Retinal pigment epithelial cell (primary cell): ENCODE results near the gene CDC20B.
"Not testable (repeated sequence)": the region's sequence is repeated elsewhere in the genome, so short reads cannot be mapped to it uniquely, and the experiment has no call there.

ENCODE experiments used
- DNase-seq: peaks from one replicate; pipeline ENCODE4 v3.0.0-alpha.2; 2010; ENCODE audit warnings: low read depth
- H3K4me3 ChIP-seq: 2 replicates; pipeline ENCODE4 v1.5.1; 2011; ENCODE audit warnings: mild to moderate bottlenecking, low read length, control low read depth, moderate library complexity
- CTCF ChIP-seq: conservative IDR thresholded peaks from 2 replicates; pipeline ENCODE4 v1.5.1; 2011; ENCODE audit warnings: low read depth, low read length, control low read depth, inconsistent platforms

The CDC20B gene

GRCh38 chr5:55114061-55114460, 58.9 kb downstream of the CDC20B start:
- DNase-seq = no peak
- no peak overlapping the region for H3K4me3 ChIP-seq
- TF ChIP-seq CTCF = no peak

- no peak overlapping the region for H3K4me3 ChIP-seq
- TF ChIP-seq CTCF = no peak
- DNase-seq = no peak
Observed at GRCh38 chr5:55113327-55113726, 59.6 kb downstream of the CDC20B start.

DNA sequence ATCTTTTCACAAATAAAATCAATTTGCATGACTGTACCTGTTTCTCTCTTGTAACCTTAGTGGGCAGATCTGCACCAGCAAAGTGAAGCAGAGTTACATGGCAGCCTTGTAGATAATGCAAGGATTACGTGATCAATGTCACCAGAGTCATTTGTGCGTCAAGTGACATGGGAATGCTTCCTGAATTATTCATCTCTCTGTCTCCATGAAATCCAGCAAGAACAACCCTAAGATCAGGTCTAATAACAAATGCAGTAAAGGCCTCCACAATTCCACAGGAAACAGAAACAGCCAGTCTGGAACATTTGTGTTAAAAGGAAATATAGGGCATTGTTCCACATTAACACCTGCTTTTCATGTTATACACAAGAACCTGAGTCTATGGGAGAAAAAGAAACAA, 62.8 kb downstream of the CDC20B start:
- TF ChIP-seq CTCF = no peak
- DNase-seq = no peak

DNA sequence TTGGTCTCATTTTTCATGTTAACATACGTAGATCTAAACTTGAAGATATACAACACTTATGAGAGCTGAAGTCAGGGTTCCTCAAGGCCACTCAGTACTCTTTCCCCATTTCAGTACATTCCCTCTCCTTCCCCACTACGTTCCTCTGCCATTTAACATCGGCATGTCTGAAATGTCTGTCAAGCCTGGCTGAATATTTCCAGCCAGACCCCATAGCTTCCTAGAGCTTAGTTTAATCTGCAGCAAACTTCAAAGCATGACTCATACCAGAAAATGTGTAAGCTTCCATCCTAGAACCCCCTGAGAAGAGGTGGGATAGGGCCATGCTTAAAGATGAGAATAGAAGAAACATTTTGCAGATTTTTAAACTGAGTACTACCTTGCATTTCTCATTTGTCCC, 64.3 kb downstream of the CDC20B start:
- DNase-seq = peak; percentile 70
- no peak overlapping the region for H3K4me3 ChIP-seq
- TF ChIP-seq CTCF = no peak

More for the DNA sequence above, 62.8 kb downstream of the CDC20B start:
- no peak overlapping the region for H3K4me3 ChIP-seq

DNA sequence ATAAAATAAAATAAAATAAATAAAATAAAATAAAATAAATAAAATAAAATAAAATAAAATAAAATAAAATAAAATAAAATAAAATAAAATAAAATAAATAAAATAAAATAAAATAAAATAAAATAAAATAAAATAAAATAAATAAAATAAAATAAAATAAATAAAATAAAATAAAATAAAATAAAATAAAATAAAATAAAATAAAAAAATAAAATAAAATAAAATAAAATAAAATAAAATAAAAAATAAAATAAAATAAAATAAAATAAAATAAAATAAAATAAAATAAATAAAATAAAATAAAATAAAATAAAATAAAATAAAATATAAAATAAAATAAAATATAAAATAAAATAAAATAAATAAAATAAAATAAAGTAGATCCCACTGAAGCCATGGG, 67.0 kb downstream of the CDC20B start:
- not testable (repeated sequence) for DNase-seq, H3K4me3 ChIP-seq

DNA sequence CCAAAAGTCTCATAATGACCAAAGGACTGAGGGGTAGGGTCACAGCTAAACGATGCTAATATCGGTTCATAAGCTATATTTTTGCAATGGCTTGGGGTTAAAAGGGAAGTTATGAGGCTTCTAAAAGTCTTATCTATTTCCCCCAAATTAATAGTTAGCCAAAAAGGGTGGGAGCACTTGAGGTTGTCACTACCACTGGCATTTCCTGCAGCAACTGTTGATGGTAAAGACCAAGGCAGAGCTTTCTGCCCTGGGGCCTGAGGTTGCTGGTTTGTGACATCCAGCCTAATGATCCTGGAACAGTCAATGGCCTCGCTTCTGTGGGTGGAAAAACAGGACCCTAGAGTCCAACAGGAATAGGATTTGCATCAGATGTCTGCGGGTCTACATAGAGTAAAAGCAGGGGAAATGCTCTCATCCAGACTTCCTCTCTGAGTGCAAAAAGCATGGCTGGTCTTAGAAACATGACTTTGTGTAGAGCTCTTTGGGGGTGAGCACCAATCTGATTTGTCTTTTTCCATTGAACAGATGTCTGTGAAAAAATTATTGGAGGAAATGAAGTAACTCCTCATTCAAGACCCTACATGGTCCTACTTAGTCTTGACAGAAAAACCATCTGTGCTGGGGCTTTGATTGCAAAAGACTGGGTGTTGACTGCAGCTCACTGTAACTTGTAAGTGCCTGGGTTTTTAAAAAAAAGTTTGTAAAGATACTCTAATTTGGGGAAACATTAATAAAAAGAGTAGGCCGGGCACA, 67.9 kb downstream of the CDC20B start:
- no peak for DNase-seq
- no peak overlapping the region for H3K4me3 ChIP-seq
- TF ChIP-seq CTCF = no peak

- no peak for DNase-seq
- no peak for TF ChIP-seq CTCF
- H3K4me3 ChIP-seq = no peak overlapping the region
Observed at GRCh38 chr5:55104036-55104772, 68.8 kb downstream of the CDC20B start.
